Astrocyte of the spinal cord (primary cell): ENCODE measurements around the gene RLIM.
"Not testable (repeated sequence)": the region's sequence is repeated elsewhere in the genome, so short reads cannot be mapped to it uniquely, and the experiment has no call there.

ENCODE experiments used
- DNase-seq: peaks from one replicate; pipeline ENCODE4 v3.0.0; 2011; ENCODE audit warnings: low read depth, low spot score
- H3K4me3 ChIP-seq: 2 replicates; pipeline ENCODE4 v1.5.1; 2011; ENCODE audit warnings: low read depth, mild to moderate bottlenecking, low read length, moderate library complexity
- in situ Hi-C: cut with HindIII; loops from 2 replicates; pipeline ENCODE4 v1.10.0; 2017; ENCODE audit warnings: low sequenced_read_pairs
- TF ChIP-seq, protein P1 (sequence below): IDR thresholded peaks from 2 replicates; pipeline ENCODE4 v1.5.1; 2012; ENCODE audit warnings: low read depth, mild to moderate bottlenecking, low read length, inconsistent platforms

The RLIM gene, protein sequence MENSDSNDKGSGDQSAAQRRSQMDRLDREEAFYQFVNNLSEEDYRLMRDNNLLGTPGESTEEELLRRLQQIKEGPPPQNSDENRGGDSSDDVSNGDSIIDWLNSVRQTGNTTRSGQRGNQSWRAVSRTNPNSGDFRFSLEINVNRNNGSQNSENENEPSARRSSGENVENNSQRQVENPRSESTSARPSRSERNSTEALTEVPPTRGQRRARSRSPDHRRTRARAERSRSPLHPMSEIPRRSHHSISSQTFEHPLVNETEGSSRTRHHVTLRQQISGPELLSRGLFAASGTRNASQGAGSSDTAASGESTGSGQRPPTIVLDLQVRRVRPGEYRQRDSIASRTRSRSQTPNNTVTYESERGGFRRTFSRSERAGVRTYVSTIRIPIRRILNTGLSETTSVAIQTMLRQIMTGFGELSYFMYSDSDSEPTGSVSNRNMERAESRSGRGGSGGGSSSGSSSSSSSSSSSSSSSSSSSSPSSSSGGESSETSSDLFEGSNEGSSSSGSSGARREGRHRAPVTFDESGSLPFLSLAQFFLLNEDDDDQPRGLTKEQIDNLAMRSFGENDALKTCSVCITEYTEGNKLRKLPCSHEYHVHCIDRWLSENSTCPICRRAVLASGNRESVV

DNA sequence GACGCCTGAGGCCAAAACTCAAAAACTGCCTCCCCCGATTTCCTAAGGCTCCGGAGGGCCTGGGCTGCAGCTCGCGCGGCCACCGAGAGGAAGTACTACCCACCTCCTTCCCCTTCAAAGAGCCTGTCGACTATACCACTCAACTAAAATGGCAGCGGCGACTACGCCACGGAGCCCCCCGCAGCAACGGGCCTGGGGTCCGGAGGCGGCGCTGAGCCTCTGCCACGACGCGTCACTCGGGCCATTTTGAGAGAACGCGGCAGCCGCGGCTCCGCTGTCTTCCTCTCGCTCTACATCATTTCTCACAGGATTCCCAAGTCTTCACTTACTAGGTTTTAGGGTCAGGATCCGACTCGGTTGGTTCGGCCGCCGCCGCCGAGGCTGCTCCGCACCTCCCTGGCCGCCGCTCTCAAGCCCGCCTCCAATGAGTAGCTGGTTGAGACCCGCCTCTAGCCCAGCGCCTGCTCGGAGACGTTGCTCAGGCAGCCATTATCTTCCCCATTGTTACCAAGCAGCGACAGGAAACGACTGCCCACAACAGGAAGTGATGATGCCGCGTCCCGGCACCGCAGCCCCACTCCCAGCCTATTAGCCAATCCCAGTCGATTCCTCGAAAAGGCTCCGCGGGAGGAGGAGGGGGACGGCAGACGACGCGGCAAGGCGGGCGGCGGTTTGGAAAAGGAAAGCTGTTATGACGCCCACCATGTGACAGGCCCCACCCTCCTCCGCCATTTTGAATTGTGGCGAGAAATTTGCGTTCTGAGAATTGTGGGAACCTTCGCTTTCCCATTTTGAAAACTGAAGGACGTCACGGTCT lies at the start of gene RLIM:
RLIM (minus strand) TSS at position 532 of the 817 bp plus-strand sequence. CDS start 18,647 bp downstream, outside the sequence.
- DNase-seq: peak; percentile 97
- TF ChIP-seq, protein P1, sequence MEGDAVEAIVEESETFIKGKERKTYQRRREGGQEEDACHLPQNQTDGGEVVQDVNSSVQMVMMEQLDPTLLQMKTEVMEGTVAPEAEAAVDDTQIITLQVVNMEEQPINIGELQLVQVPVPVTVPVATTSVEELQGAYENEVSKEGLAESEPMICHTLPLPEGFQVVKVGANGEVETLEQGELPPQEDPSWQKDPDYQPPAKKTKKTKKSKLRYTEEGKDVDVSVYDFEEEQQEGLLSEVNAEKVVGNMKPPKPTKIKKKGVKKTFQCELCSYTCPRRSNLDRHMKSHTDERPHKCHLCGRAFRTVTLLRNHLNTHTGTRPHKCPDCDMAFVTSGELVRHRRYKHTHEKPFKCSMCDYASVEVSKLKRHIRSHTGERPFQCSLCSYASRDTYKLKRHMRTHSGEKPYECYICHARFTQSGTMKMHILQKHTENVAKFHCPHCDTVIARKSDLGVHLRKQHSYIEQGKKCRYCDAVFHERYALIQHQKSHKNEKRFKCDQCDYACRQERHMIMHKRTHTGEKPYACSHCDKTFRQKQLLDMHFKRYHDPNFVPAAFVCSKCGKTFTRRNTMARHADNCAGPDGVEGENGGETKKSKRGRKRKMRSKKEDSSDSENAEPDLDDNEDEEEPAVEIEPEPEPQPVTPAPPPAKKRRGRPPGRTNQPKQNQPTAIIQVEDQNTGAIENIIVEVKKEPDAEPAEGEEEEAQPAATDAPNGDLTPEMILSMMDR: no peak
- H3K4me3 ChIP-seq: peak within 1 kb of the TSS; percentile 90
- in situ Hi-C loops: no loop called here

DNA sequence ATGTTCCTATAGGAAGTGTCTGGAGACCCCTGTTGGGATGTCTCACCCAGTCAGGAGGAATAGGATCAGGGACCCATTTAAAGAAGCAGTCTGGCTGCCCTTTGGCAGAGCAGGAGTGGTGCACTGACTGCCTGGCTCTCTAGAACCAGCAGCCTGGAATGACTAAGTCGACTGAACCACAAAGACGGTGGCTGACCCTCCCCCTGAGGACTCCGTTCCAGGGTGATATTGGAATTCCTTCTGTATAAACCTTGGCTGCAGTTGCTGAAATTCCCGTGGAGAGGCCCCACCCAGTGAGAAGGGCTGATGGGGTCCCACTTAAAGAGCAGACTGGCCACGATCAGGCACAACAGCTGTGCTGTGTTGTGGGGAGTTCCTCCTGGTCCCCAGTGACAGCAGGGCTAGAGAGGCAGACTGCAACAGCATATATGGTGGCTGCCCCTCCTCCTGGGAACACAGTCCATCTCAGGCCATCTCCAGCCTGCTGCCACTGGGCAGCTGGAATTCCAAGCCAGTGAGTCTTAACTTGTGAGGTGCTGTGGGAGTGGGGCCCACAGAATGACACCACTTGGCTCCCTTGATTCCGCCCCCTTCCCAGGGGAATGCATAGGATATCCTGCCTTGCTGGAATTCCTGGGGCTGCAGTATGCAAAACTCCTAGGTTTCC lies 41.8 kb upstream of the RLIM start:
- in situ Hi-C loops: no loop called here
- no peak overlapping the region for H3K4me3 ChIP-seq
- TF ChIP-seq, protein P1: no peak
- DNase-seq: no peak

DNA sequence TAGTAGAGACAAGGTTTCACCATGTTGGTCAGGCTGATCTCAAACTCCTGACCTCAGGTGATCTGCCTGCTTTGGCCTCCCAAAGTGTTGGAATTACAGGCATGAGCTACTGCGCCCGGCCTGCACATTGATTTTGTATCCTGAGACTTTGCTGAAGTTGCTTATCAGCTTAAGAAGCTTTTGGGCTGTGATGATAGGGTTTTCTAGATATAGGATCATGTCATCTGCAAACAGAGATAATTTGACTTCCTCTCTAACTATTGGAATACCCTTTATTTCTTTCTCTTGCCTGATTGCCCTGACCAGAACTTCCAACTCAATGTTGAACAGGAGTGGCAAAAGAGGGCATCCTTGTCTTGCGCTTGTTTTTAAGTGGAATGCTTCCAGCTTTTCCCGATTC lies 40.5 kb upstream of the RLIM start:
- DNase-seq, H3K4me3 ChIP-seq, in situ Hi-C loops: not testable (repeated sequence)

DNA sequence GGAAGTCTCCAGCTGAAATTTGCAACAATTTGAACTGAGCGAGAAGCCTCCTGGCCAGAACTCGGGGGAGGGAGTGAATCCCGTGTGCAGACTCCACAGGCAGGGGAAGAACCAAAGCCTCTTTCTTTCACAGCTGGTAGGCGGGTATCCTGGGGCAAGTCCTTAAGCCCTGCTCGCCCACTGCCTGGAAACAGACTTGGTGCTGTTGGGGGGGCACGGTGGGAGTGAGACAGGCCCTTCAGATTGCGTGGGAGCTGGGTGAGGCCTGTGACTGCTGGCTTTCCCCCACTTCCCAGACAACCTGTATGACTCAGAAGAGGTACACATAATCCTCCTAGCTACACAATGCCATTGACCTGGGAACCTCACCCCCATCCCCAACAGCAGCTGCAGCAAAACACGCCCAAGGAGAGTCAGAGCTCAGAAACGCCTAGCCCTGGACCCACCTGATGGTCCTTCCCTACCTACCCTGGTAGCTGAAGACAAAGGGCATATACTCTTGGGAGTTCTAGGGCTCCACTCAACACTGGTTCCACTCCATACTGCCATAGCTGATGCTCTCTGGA lies 22.4 kb upstream of the RLIM start:
- no peak for DNase-seq

DNA sequence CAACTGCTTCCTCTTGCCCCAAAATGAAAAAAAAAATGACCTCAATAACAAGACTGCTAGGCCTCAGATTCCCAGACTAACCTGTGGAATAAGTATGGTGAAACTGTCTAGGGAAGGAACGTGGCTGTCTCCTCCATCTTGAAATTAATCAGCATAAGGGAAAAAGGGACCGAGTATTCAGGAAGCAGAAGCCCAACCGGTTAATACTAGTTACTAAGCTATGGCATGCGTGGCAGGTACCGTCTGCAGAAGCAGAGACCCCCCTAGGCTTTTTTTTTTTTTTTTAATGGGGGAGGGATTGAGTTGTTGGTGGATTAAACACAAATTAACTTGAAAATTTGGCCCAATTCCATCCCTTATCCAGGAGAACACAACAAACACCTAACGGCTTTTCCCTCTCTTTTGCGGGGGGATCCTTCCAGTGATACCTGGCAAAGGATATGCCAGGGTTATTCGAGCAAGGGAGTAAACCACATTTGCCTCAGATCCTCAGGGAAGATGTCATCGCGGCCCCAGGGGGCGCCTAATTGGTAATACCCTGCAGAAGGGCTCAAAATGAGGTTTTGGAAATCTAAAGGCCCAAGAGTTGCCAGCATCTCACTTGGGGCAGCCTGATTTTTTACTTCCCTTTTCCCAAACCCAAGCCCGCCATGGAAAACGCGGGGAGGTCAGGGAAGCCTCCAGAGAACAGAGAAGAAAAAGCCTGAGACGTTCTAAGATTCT lies 893 bp downstream of the RLIM start:
- TF ChIP-seq, protein P1: no peak
- DNase-seq: peak; percentile 32
- in situ Hi-C loops: no loop called here
- peak overlapping the region; percentile 90 for H3K4me3 ChIP-seq

More for the DNA sequence above, 22.4 kb upstream of the RLIM start:
- no peak overlapping the region for H3K4me3 ChIP-seq
- TF ChIP-seq, protein P1: no peak
- in situ Hi-C loops: no loop called here

DNA sequence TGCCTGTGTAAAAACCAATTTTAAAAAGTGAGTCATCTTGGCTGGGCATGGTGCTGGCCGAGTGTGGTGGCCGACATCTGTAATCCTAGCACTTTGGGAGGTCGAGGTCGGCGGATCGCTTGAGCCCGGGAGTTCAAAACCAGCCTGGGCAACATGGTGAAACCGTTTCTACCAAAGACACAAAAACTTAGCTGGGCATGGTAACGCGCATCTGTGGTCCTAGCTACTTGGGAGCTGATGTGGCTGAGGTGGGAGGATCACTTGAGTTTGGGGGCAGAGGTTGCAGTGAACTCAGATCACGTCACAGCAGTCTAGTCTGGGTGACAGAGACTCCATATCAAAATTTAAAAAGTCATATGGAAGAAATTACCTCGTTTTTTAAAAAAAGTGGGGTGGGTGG lies 7.6 kb downstream of the RLIM start:
- in situ Hi-C loops: no loop called here
- TF ChIP-seq, protein P1: no peak
- DNase-seq: no peak
- H3K4me3 ChIP-seq: no peak overlapping the region
